Measurements from ENCODE around the gene CERS6.

GRCh38 chr2:168740360-168740759, 284.3 kb downstream of the CERS6 start:
- TF ChIP-seq POLR2AphosphoS5 (IDR thresholded peaks at IDR 0.05), result no peak
- no peak for TF ChIP-seq POLR2A (IDR thresholded peaks at IDR 0.05)

Measured in breast epithelium (tissue), 3 donors.